ENCODE results near the gene KCNN2. TPM values are rescaled to one million over a fixed set of nuclear protein-coding genes. Genes with fewer than 3 reads are reported as not detected.

KCNN2 gene
- total and polyA plus RNA-seq, 2 of the 8 experiments (the other 6 are each of a cell fraction or from before 2014, with no cell fraction given) = 13.1 to 18.6 TPM

DNA sequence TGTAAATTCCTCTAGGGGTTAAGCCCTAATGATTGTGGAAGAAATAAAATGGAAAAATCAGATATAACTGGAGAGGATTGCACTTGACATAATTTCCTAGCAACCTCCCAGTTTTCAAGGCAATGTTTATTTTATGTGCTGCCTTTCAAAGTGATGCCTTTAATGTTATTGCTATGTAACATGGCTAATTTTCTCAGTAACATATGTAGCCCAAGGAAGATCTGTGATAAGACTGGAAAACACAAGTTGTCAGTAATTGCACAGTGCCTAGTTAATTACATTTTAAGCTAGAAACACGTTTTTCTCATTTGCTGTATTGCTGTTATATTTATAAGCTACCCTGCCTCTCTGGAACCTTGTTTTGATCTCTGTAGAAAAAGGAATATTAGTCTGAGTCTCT lies 49.2 kb upstream of the KCNN2 start:
- Histone ChIP-seq H2BK20ac (ENCODE audit: low read length) (no peak overlapping the region), H3K27ac (ENCODE audit: low read depth, low read length) (no peak overlapping the region), H2BK12ac (ENCODE audit: low read depth, low read length) (no peak overlapping the region), H2AFZ (ENCODE audit: low read length) (no peak overlapping the region), H3K23ac (ENCODE audit: insufficient read length) (no peak overlapping the region), H2BK15ac (ENCODE audit: low read length) (no peak overlapping the region), H3K27me3 (replicated peaks in 1 of 4; ENCODE audit: control insufficient read depth in 3 of 4, extremely low read depth in 1 of 4, insufficient read depth in 3 of 4, low read length in 3 of 4) (no peaks in the 10 kb centered on the region), H2BK5ac (ENCODE audit: low read depth, low read length) (no peak overlapping the region), H4K20me1 (replicated peaks in 1 of 2; ENCODE audit: control insufficient read depth in 1 of 2, insufficient read depth in 2 of 2, low read length in 2 of 2) (no peaks in the 10 kb centered on the region), H2AK5ac (ENCODE audit: low read depth, low read length) (no peak overlapping the region), H3K9me3 (ENCODE audit: insufficient read depth in 2 of 2, low read depth in 1 of 2, low read length in 1 of 2) (no peaks in the 10 kb centered on the region), H3K4me2 (ENCODE audit: insufficient read depth in 1 of 2, low read depth in 2 of 2, low read length in 2 of 2) (no peak overlapping the region), H3K4me3 (ENCODE audit: extremely low read depth in 1 of 4, insufficient read depth in 2 of 4, low read depth in 3 of 4, low read length in 4 of 4) (no peak overlapping the region), H3K36me3 (ENCODE audit: control insufficient read depth in 2 of 4, insufficient read depth in 4 of 4, low read length in 3 of 4) (no peaks in the 10 kb centered on the region), H3K9ac (replicated peaks in 1 of 4; ENCODE audit: extremely low read depth in 1 of 4, low read depth in 3 of 4, low read length in 3 of 4) (no peak overlapping the region), H4K8ac (ENCODE audit: extremely low read depth, insufficient read depth, low read length) (no peak overlapping the region), H3K18ac (ENCODE audit: extremely low read depth, low read length) (no peak overlapping the region; the same call in 1 of the 2 replicates), H2BK120ac (replicated peaks; ENCODE audit: low read depth, low read length) (no peak overlapping the region), H3K4ac (replicated peaks; ENCODE audit: insufficient read length, low read depth, low read length) (no peak overlapping the region), H3K56ac (replicated peaks; ENCODE audit: insufficient read length, low read depth, low read length) (no peak overlapping the region), H3K79me2 (ENCODE audit: control insufficient read depth in 1 of 2, insufficient read depth in 2 of 2, low read length in 2 of 2) (no peaks in the 10 kb centered on the region), H3K4me1 (replicated peaks in 1 of 4; ENCODE audit: control insufficient read depth in 3 of 4, insufficient read depth in 4 of 4, low read length in 3 of 4) (peaks cover 1 to 17% (median 12%) of the 10 kb centered on the region in 4 experiments; a peak in 6 of 7 replicates), H3K79me1 (ENCODE audit: low read depth, low read length) (no peaks in the 10 kb centered on the region), H3K23me2 (ENCODE audit: low read depth, low read length) (no peaks in the 10 kb centered on the region), H3K14ac (ENCODE audit: insufficient read length) (no peak overlapping the region), H4K5ac (ENCODE audit: insufficient read length, low read depth, low read length) (no peak overlapping the region), H4K91ac (replicated peaks; ENCODE audit: insufficient read length, low read length) (no peak overlapping the region)
- TF ChIP-seq TEAD4 (IDR thresholded peaks at IDR 0.05; ENCODE audit: low read depth, low read length) = no peak
- TF ChIP-seq EZH2 (IDR thresholded peaks at IDR 0.05; ENCODE audit: low read depth, low read length, severe bottlenecking) = no peak
- no peak for TF ChIP-seq CHD1 (IDR thresholded peaks at IDR 0.05; ENCODE audit: low read depth, low read length)
- no peak for TF ChIP-seq CBX5 (IDR thresholded peaks at IDR 0.05; ENCODE audit: low read depth, low read length)
- TF ChIP-seq HDAC6 (IDR thresholded peaks at IDR 0.05; ENCODE audit: low read depth, low read length) = no peak
- no peak for TF ChIP-seq ZNF274 (IDR thresholded peaks at IDR 0.05; ENCODE audit: borderline replicate concordance, extremely low read depth, low read length)
- TF ChIP-seq YY1 (IDR thresholded peaks at IDR 0.05; ENCODE audit: low read depth, low read length) = no peak
- POLR2A ChIA-PET (ENCODE audit: partially characterized antibody) = interaction anchor here (0.9 kb wide), 1 partner anchor 48 kb away, joined by 3 read pairs; no protein-coding TSS in a partner anchor
- DNase-seq (ENCODE audit: low read depth in 1 of 2, low spot score in 2 of 2) = no peak
- CTCF ChIA-PET (ENCODE audit: partially characterized antibody) = interaction anchor here (0.9 to 3.9 kb wide), 6 partner anchors 13 to 630 kb away, joined by 3 to 16 read pairs (median 4); no protein-coding TSS in a partner anchor
- 14% methylated on average over 1 of the region's 1 CpG; no CpG with 5 or more reads in 1 of the 2 experiments for WGBS, 2 experiments (ENCODE audit: extremely low coverage in 1 of 2, insufficient coverage in 1 of 2, insufficient read length in 1 of 2, insufficient replicate concordance in 2 of 2, low coverage in 1 of 2, low lambda C conversion rate in 2 of 2, missing lambda C conversion rate in 1 of 2)
- FAIRE-seq = no peak
